Loucy (cell line): ENCODE data around the gene UGT2B17.
A peak's percentile ranks its signal among the peaks of the same experiment; 100 is the strongest.
"Not testable (repeated sequence)": the region's sequence is repeated elsewhere in the genome, so short reads cannot be mapped to it uniquely, and the experiment has no call there.

Experiments
- H2AFZ ChIP-seq: fragments of 200-600 bp; sonication (generic); 2 replicates; pipeline ENCODE4 v1.6.0; 2016; ENCODE audit warnings: antibody characterized with exemption, mild to moderate bottlenecking, low read length, moderate library complexity
- H3F3A ChIP-seq: fragments of 200-600 bp; 2 replicates; pipeline ENCODE4 v1.6.0; 2016; ENCODE audit warnings: antibody characterized with exemption, low read depth, mild to moderate bottlenecking
- H3K27me3 ChIP-seq: fragments of 200-600 bp; sonication (generic); 2 replicates; pipeline ENCODE4 v1.6.1; 2014; ENCODE audit warnings: low read length, mild to moderate bottlenecking; ENCODE audit not compliant: insufficient read depth, poor library complexity, severe bottlenecking
- H3K36me3 ChIP-seq: fragments of 200-600 bp; sonication (generic); 2 replicates; pipeline ENCODE4 v1.6.1; 2016; ENCODE audit warnings: low read length; ENCODE audit not compliant: insufficient read depth
- H3K4me1 ChIP-seq: fragments of 200-600 bp; sonication (generic); 2 replicates; pipeline ENCODE4 v1.5.1; 2014; ENCODE audit warnings: low read length, mild to moderate bottlenecking; ENCODE audit not compliant: insufficient read depth, poor library complexity, severe bottlenecking
- H3K4me2 ChIP-seq: fragments of 200-600 bp; sonication (generic); 2 replicates; pipeline ENCODE4 v1.6.0; 2014; ENCODE audit warnings: antibody characterized with exemption, low read length, low read depth, mild to moderate bottlenecking; ENCODE audit not compliant: poor library complexity, severe bottlenecking
- H3K4me3 ChIP-seq: fragments of 200-600 bp; sonication (generic); 2 replicates; pipeline ENCODE4 v1.5.1; 2014; ENCODE audit warnings: low read length, mild to moderate bottlenecking, mixed read lengths; ENCODE audit not compliant: poor library complexity, severe bottlenecking
- H3K79me2 ChIP-seq: fragments of 200-600 bp; sonication (generic); 2 replicates; pipeline ENCODE4 v1.6.1; 2014; ENCODE audit warnings: low read length; ENCODE audit not compliant: insufficient read depth
- H3K9ac ChIP-seq: fragments of 200-600 bp; sonication (generic); 2 replicates; pipeline ENCODE4 v1.6.0; 2014; ENCODE audit warnings: mild to moderate bottlenecking, low read depth, low read length, moderate library complexity; ENCODE audit not compliant: poor library complexity, severe bottlenecking
- H3K9me2 ChIP-seq: fragments of 200-600 bp; sonication (generic); replicated peaks from 2 replicates; pipeline ENCODE4 v1.6.1; 2016; ENCODE audit warnings: low read depth, low read length, mixed read lengths
- H3K9me3 ChIP-seq: fragments of 200-600 bp; sonication (generic); 2 replicates; pipeline ENCODE4 v1.6.1; 2014; ENCODE audit warnings: mild to moderate bottlenecking, antibody characterized with exemption, low read length, low read depth; ENCODE audit not compliant: insufficient read depth
- H4K20me1 ChIP-seq: fragments of 200-600 bp; sonication (generic); 2 replicates; pipeline ENCODE4 v1.6.0; 2014; ENCODE audit warnings: antibody characterized with exemption, low read length, mild to moderate bottlenecking; ENCODE audit not compliant: insufficient read depth, poor library complexity, severe bottlenecking
- EZH2phosphoT487 ChIP-seq: fragments of 200-600 bp; IDR thresholded peaks from 2 replicates; pipeline ENCODE4 v1.6.1; 2018; ENCODE audit warnings: antibody characterized with exemption, mild to moderate bottlenecking, moderate library complexity, borderline replicate concordance
- TF ChIP-seq, protein P1 (sequence below): fragments of 200-600 bp; sonication (generic); conservative IDR thresholded peaks from 2 replicates; pipeline ENCODE4 v1.5.1; 2014; ENCODE audit warnings: mild to moderate bottlenecking, antibody characterized with exemption, low read length

The UGT2B17 gene

GRCh38 chr4:68504836-68505235 is 71.3 kb downstream of the UGT2B17 start:
- H3K4me1 ChIP-seq, H3K9me3 ChIP-seq, H3K79me2 ChIP-seq, H3K27me3 ChIP-seq, H3K4me3 ChIP-seq, H3K9ac ChIP-seq, H4K20me1 ChIP-seq, H3K9me2 ChIP-seq, H3K4me2 ChIP-seq, H3F3A ChIP-seq, H2AFZ ChIP-seq, H3K36me3 ChIP-seq: not testable (repeated sequence)

- H3K27me3 ChIP-seq, H3K9me2 ChIP-seq, H3K9ac ChIP-seq, H3F3A ChIP-seq, H3K79me2 ChIP-seq, H3K4me1 ChIP-seq, H3K4me3 ChIP-seq, H3K36me3 ChIP-seq, H3K9me3 ChIP-seq, H3K4me2 ChIP-seq, H2AFZ ChIP-seq, H4K20me1 ChIP-seq: not testable (repeated sequence)
Observed at GRCh38 chr4:68503462-68503861, 72.7 kb downstream of the UGT2B17 start.

- no peak overlapping the region for H3K4me3 ChIP-seq
- no peaks in the 10 kb centered on the region for H3K9me3 ChIP-seq
- H3F3A ChIP-seq, result no peaks in the 10 kb centered on the region
- H2AFZ ChIP-seq, result no peak overlapping the region
- no peaks in the 10 kb centered on the region for H3K79me2 ChIP-seq
- no peaks in the 10 kb centered on the region for H3K36me3 ChIP-seq
- no peaks in the 10 kb centered on the region for H3K9me2 ChIP-seq
- H3K4me2 ChIP-seq, result no peak overlapping the region
- H3K4me1 ChIP-seq, result peaks cover 9% of the 10 kb centered on the region
- H4K20me1 ChIP-seq, result no peaks in the 10 kb centered on the region
- TF ChIP-seq, protein P1, sequence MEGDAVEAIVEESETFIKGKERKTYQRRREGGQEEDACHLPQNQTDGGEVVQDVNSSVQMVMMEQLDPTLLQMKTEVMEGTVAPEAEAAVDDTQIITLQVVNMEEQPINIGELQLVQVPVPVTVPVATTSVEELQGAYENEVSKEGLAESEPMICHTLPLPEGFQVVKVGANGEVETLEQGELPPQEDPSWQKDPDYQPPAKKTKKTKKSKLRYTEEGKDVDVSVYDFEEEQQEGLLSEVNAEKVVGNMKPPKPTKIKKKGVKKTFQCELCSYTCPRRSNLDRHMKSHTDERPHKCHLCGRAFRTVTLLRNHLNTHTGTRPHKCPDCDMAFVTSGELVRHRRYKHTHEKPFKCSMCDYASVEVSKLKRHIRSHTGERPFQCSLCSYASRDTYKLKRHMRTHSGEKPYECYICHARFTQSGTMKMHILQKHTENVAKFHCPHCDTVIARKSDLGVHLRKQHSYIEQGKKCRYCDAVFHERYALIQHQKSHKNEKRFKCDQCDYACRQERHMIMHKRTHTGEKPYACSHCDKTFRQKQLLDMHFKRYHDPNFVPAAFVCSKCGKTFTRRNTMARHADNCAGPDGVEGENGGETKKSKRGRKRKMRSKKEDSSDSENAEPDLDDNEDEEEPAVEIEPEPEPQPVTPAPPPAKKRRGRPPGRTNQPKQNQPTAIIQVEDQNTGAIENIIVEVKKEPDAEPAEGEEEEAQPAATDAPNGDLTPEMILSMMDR, result no peak
- no peak for TF ChIP-seq EZH2phosphoT487
- no peaks in the 10 kb centered on the region for H3K27me3 ChIP-seq
- H3K9ac ChIP-seq, result no peak overlapping the region
Observed at GRCh38 chr4:68499021-68499420, 77.1 kb downstream of the UGT2B17 start.

DNA sequence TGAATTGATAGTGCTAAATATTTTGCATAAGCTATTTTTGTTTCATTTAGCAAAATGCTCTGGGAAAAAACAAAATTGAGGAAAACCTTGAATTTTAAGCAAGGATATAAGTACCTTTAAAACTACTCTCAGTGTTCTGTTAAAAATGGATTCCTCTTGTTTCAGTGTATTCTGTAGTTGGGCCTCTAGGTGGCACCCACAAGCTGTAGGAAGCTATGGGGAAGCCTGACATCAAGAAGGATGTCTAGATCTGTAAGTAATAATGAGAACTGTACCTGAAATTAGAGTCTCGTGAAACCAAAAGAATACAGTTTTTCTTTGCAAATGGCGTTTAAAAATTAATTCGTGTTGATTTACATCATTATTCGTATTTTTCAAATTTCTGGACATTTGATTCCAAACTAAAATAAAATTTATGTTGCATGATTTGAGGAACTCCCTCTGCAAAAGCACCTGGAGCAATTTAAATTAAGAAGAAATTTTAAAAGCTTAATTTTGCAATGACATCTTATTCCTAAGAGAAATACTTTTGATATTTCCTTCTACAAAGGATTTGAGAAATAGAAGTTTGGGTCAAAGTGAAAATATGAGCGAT is 77.6 kb downstream of the UGT2B17 start:
- H3K27me3 ChIP-seq, result no peaks in the 10 kb centered on the region
- no peaks in the 10 kb centered on the region for H3K9me3 ChIP-seq
- no peaks in the 10 kb centered on the region for H3K79me2 ChIP-seq
- H3K4me3 ChIP-seq, result no peak overlapping the region
- no peaks in the 10 kb centered on the region for H3K36me3 ChIP-seq
- H3F3A ChIP-seq, result no peaks in the 10 kb centered on the region
- no peaks in the 10 kb centered on the region for H3K9me2 ChIP-seq
- H3K4me2 ChIP-seq, result no peak overlapping the region
- H2AFZ ChIP-seq, result peak overlapping the region; percentile 78; the same call in 1 of the 2 replicates
- H3K4me1 ChIP-seq, result peaks cover 9% of the 10 kb centered on the region
- H4K20me1 ChIP-seq, result no peaks in the 10 kb centered on the region
- no peak for TF ChIP-seq EZH2phosphoT487
- TF ChIP-seq, protein P1, result peak; percentile 91
- no peak overlapping the region for H3K9ac ChIP-seq
